Smooth muscle cell (in vitro differentiated cells): Measurements from ENCODE around the gene MYOM1. TPM values are rescaled to one million over a fixed set of nuclear protein-coding genes. Genes with fewer than 3 reads are reported as not detected.

ENCODE experiments used
- DNase-seq: peaks from one replicate; lab custom pipeline; 2025; ENCODE audit not compliant: unreplicated experiment; lab: John Stamatoyannopoulos, UW
- H2AFZ ChIP-seq: fragments of 200-600 bp; sonication (generic); 2 replicates; pipeline ENCODE4 v1.6.0; 2016; ENCODE audit warnings: antibody characterized with exemption, low read depth, mild to moderate bottlenecking
- H3F3A ChIP-seq: fragments of 200-600 bp; sonication (generic); 2 replicates; pipeline ENCODE4 v1.6.0; 2017; ENCODE audit warnings: antibody characterized with exemption, low read depth
- H3K27ac ChIP-seq: fragments of 200-600 bp; sonication (generic); 2 replicates; pipeline ENCODE4 v1.5.1; 2016; ENCODE audit warnings: low read depth, mild to moderate bottlenecking
- H3K27me3 ChIP-seq: fragments of 200-600 bp; sonication (generic); 2 replicates; pipeline ENCODE4 v1.6.1; 2016; ENCODE audit warnings: low read depth, mild to moderate bottlenecking
- H3K36me3 ChIP-seq: fragments of 200-600 bp; sonication (generic); 2 replicates; pipeline ENCODE4 v1.5.1; 2016; ENCODE audit warnings: low read depth
- H3K4me1 ChIP-seq: fragments of 200-600 bp; sonication (generic); 2 replicates; pipeline ENCODE4 v1.5.1; 2016; ENCODE audit warnings: low read depth
- H3K4me2 ChIP-seq: fragments of 200-600 bp; sonication (generic); 2 replicates; pipeline ENCODE4 v1.6.0; 2016; ENCODE audit warnings: mild to moderate bottlenecking
- H3K4me3 ChIP-seq: fragments of 200-600 bp; sonication (generic); 2 replicates; pipeline ENCODE4 v1.5.1; 2016; ENCODE audit warnings: mild to moderate bottlenecking
- H3K79me2 ChIP-seq: fragments of 200-600 bp; sonication (generic); 2 replicates; pipeline ENCODE4 v1.6.0; 2016; ENCODE audit warnings: low read depth, mild to moderate bottlenecking
- H3K9ac ChIP-seq: fragments of 200-600 bp; sonication (generic); 2 replicates; pipeline ENCODE4 v1.6.0; 2016; ENCODE audit warnings: low read depth
- H3K9me3 ChIP-seq: fragments of 200-600 bp; sonication (generic); replicated peaks from 2 replicates; pipeline ENCODE4 v1.5.1; 2016; ENCODE audit warnings: low read depth
- H4K20me1 ChIP-seq: fragments of 200-600 bp; sonication (generic); 2 replicates; pipeline ENCODE4 v1.6.0; 2016; ENCODE audit warnings: low read depth
- CTCF ChIP-seq: fragments of 200-600 bp; sonication (generic); IDR thresholded peaks from 2 replicates; pipeline ENCODE4 v1.5.1; 2017; ENCODE audit warnings: borderline replicate concordance, mild to moderate bottlenecking, antibody characterized with exemption; ENCODE audit not compliant: insufficient read depth, poor library complexity, severe bottlenecking
- WGBS: methylation state at CpG from one replicate; pipeline ENCODE4 v1.1.7; 2016; ENCODE audit warnings: low lambda C conversion rate; 5-methylcytosine and 5-hydroxymethylcytosine counted together
- polyA plus RNA-seq: library from polyadenylated mRNA; unstranded; fragments of >200 nt; fragmentation: Nextera tagmentation; extraction: Ambion mirVana; gene quantifications from 2 replicates; pipeline ENCODE4 v1.2.1, GENCODE V29; 2016
- total RNA-seq: library from RNA; depleted of rRNA; stranded (reverse); fragments of >200 nt; gene quantifications from 2 replicates; pipeline ENCODE4 v1.2.3, GENCODE V29; 2014

The MYOM1 gene
- total and polyA plus RNA-seq, 2 experiments from 2014 or later = 0.40 to 0.87 TPM

- Histone ChIP-seq H4K20me1 (no peaks in the 10 kb centered on the region), H2AFZ (no peak overlapping the region), H3K27ac (no peak overlapping the region), H3K4me3 (no peak overlapping the region), H3K36me3 (no peaks in the 10 kb centered on the region), H3K27me3 (no peaks in the 10 kb centered on the region), H3K79me2 (no peaks in the 10 kb centered on the region), H3K9ac (no peak overlapping the region), H3F3A (no peaks in the 10 kb centered on the region), H3K4me1 (no peaks in the 10 kb centered on the region), H3K4me2 (no peak overlapping the region), H3K9me3 (no peaks in the 10 kb centered on the region)
- no peak for DNase-seq
- TF ChIP-seq CTCF = no peak
- WGBS = 88% methylated on average over 10 of the region's 10 CpGs
Measured at GRCh38 chr18:3140986-3141639, 78.7 kb downstream of the MYOM1 start.

- no peaks in the 10 kb centered on the region for H3K4me1 ChIP-seq
- no peak overlapping the region for H3K27ac ChIP-seq
- no peak overlapping the region for H3K4me3 ChIP-seq
- H3K4me2 ChIP-seq = no peak overlapping the region
- H3K9me3 ChIP-seq = no peaks in the 10 kb centered on the region
- H3K36me3 ChIP-seq = no peaks in the 10 kb centered on the region
- H4K20me1 ChIP-seq = no peaks in the 10 kb centered on the region
- H2AFZ ChIP-seq = no peak overlapping the region
- DNase-seq = no peak
- no peaks in the 10 kb centered on the region for H3K27me3 ChIP-seq
- no peak overlapping the region for H3K9ac ChIP-seq
- no peaks in the 10 kb centered on the region for H3K79me2 ChIP-seq
- no peaks in the 10 kb centered on the region for H3F3A ChIP-seq
- TF ChIP-seq CTCF = no peak
Measured at GRCh38 chr18:3140342-3140741, 79.4 kb downstream of the MYOM1 start.

- DNase-seq = no peak
- no peaks in the 10 kb centered on the region for H3F3A ChIP-seq
- WGBS = 94% methylated on average over 5 of the region's 5 CpGs
- H3K4me1 ChIP-seq = no peaks in the 10 kb centered on the region
- TF ChIP-seq CTCF = no peak
- no peak overlapping the region for H3K9ac ChIP-seq
- H3K4me2 ChIP-seq = no peak overlapping the region
- no peaks in the 10 kb centered on the region for H3K27me3 ChIP-seq
- H3K9me3 ChIP-seq = no peaks in the 10 kb centered on the region
- no peaks in the 10 kb centered on the region for H3K79me2 ChIP-seq
- H3K36me3 ChIP-seq = no peaks in the 10 kb centered on the region
- no peak overlapping the region for H3K4me3 ChIP-seq
- no peak overlapping the region for H2AFZ ChIP-seq
- H4K20me1 ChIP-seq = no peaks in the 10 kb centered on the region
- H3K27ac ChIP-seq = no peak overlapping the region
Measured at GRCh38 chr18:3139406-3139805, 80.4 kb downstream of the MYOM1 start.
